GM23338 (cell line): ENCODE data around the gene ALDH6A1. TPM values are rescaled to one million over a fixed set of nuclear protein-coding genes. Genes with fewer than 3 reads are reported as not detected.

Experiments
- ATAC-seq: fragments of 200-7000 bp; cut with Tn5 transposase; 3 replicates; pipeline ENCODE4 v1.9.1; 2020
- DNase-seq: peaks from one replicate; pipeline ENCODE4 v3.0.0-alpha.2; 2015; ENCODE audit warnings: low spot score
- H2AFZ ChIP-seq: fragments of 200-600 bp; sonication (generic); 2 replicates; pipeline ENCODE4 v1.8.0; 2016; ENCODE audit warnings: antibody characterized with exemption, mild to moderate bottlenecking, moderate library complexity
- H3F3A ChIP-seq: fragments of 200-600 bp; sonication (generic); replicated peaks from 2 replicates; pipeline ENCODE4 v1.8.0; 2017; ENCODE audit warnings: antibody characterized with exemption, mixed run types, low read depth
- H3K27ac ChIP-seq: fragments of 200-600 bp; sonication (generic); 2 replicates; pipeline ENCODE4 v1.6.1; 2016; ENCODE audit warnings: low read depth
- H3K27me3 ChIP-seq: fragments of 200-600 bp; sonication (generic); 2 replicates; pipeline ENCODE4 v1.8.0; 2016; ENCODE audit warnings: mild to moderate bottlenecking, mixed run types, moderate library complexity; ENCODE audit not compliant: insufficient read depth
- H3K36me3 ChIP-seq: fragments of 200-600 bp; sonication (generic); 2 replicates; pipeline ENCODE4 v1.8.0; 2016; ENCODE audit warnings: mild to moderate bottlenecking; ENCODE audit not compliant: insufficient read depth
- H3K4me1 ChIP-seq: fragments of 200-600 bp; sonication (generic); 2 replicates; pipeline ENCODE4 v1.8.0; 2016; ENCODE audit warnings: mild to moderate bottlenecking, moderate library complexity; ENCODE audit not compliant: insufficient read depth
- H3K4me2 ChIP-seq: fragments of 200-600 bp; sonication (generic); 2 replicates; pipeline ENCODE4 v1.7.1; 2017; ENCODE audit warnings: mixed run types
- H3K4me3 ChIP-seq: fragments of 200-600 bp; sonication (generic); 2 replicates; pipeline ENCODE4 v1.6.1; 2016; ENCODE audit warnings: mixed run types
- H3K79me2 ChIP-seq: fragments of 200-600 bp; sonication (generic); replicated peaks from 2 replicates; pipeline ENCODE4 v1.8.0; 2017; ENCODE audit warnings: mild to moderate bottlenecking; ENCODE audit not compliant: insufficient read depth
- H3K9me2 ChIP-seq: fragments of 200-600 bp; sonication (generic); 2 replicates; pipeline ENCODE4 v1.8.0; 2017; ENCODE audit not compliant: insufficient read depth
- H4K20me1 ChIP-seq: fragments of 200-600 bp; sonication (generic); replicated peaks from 2 replicates; pipeline ENCODE4 v1.8.0; 2017; ENCODE audit warnings: mild to moderate bottlenecking; ENCODE audit not compliant: insufficient read depth
- H3K27ac Mint-ChIP-seq: 2 replicates; pipeline ENCODE4 v1.8.0; 2020; ENCODE audit warnings: inconsistent platforms, mild to moderate bottlenecking, moderate library complexity, mixed read lengths
- H3K27me3 Mint-ChIP-seq: 3 replicates; pipeline ENCODE4 v1.8.0; 2022; ENCODE audit warnings: low read depth, mild to moderate bottlenecking, moderate library complexity, mixed read lengths, inconsistent platforms; ENCODE audit not compliant: insufficient read depth, poor library complexity
- H3K36me3 Mint-ChIP-seq: 3 replicates; pipeline ENCODE4 v1.8.0; 2021; ENCODE audit warnings: low read depth, mild to moderate bottlenecking, inconsistent platforms, moderate library complexity, mixed read lengths
- H3K4me1 Mint-ChIP-seq: 3 replicates; pipeline ENCODE4 v1.8.0; 2020; ENCODE audit warnings: mild to moderate bottlenecking, inconsistent platforms, mixed read lengths
- H3K4me3 Mint-ChIP-seq: 3 replicates; pipeline ENCODE4 v1.8.0; 2021; ENCODE audit warnings: moderate library complexity, mild to moderate bottlenecking, inconsistent platforms, mixed read lengths
- H3K9me3 Mint-ChIP-seq: 3 replicates; pipeline ENCODE4 v1.8.0; 2020; ENCODE audit warnings: moderate library complexity, mild to moderate bottlenecking, inconsistent platforms, mixed read lengths
- CREB1 ChIP-seq: fragments of 250-450 bp; sonication (Bioruptor Pico); IDR thresholded peaks from 2 replicates; pipeline ENCODE4 v1.5.0; 2020; ENCODE audit warnings: low read depth, mild to moderate bottlenecking, moderate library complexity
- CTCF ChIP-seq, 2 experiments: fragments of 200-600 bp in 1 of 2; sonication (generic) in 1 of 2; conservative IDR thresholded peaks; 2 replicates each; pipeline versions ENCODE4 v1.5.1 to v1.6.1; 2016 to 2017; ENCODE audit warnings: antibody characterized with exemption in 2 of 2, low read depth in 2 of 2, mild to moderate bottlenecking in 2 of 2, moderate library complexity in 1 of 2
- ETS1 ChIP-seq: IDR thresholded peaks from 2 replicates; pipeline ENCODE4 v1.6.1; 2016; ENCODE audit warnings: antibody characterized with exemption
- JUNB ChIP-seq: IDR thresholded peaks from one replicate; pipeline ENCODE4 v1.6.1; 2016; ENCODE audit warnings: antibody characterized with exemption; ENCODE audit not compliant: unreplicated experiment
- NANOG ChIP-seq: IDR thresholded peaks from 2 replicates; pipeline ENCODE4 v1.6.1; 2016; ENCODE audit warnings: antibody characterized with exemption, borderline replicate concordance
- STAT1 ChIP-seq: IDR thresholded peaks from one replicate; pipeline ENCODE4 v1.6.1; 2016; ENCODE audit warnings: antibody characterized with exemption; ENCODE audit not compliant: unreplicated experiment
- ZNF114 ChIP-seq: fragments of 250-450 bp; sonication (Bioruptor Pico); IDR thresholded peaks from 2 replicates; pipeline ENCODE4 v1.5.0; 2020; ENCODE audit warnings: mild to moderate bottlenecking, moderate library complexity
- ZNF462 ChIP-seq: fragments of 250-450 bp; sonication (Bioruptor Pico); IDR thresholded peaks from 2 replicates; pipeline ENCODE4 v1.5.0; 2020; ENCODE audit warnings: mild to moderate bottlenecking, moderate library complexity
- polyA plus RNA-seq: library from polyadenylated mRNA; unstranded; fragments of >200 nt; fragmentation: Nextera tagmentation; extraction: Ambion mirVana; gene quantifications from 2 replicates; pipeline ENCODE4 v1.2.1, GENCODE V29; 2016
- total RNA-seq: library from RNA; depleted of rRNA; stranded (reverse); fragments of >200 nt; shearing (Covaris generic); gene quantifications from 2 replicates; pipeline ENCODE4 v1.2.3, GENCODE V29; 2014

The ALDH6A1 gene
- total and polyA plus RNA-seq, 2 experiments from 2014 or later, result 16.1 to 28.0 TPM

- H3K36me3 ChIP-seq, result no peaks in the 10 kb centered on the region
- no peak for ATAC-seq
- peaks cover 12% of the 10 kb centered on the region for H3K27me3 Mint-ChIP-seq
These were observed 69.1 kb downstream of the ALDH6A1 start for GRCh38 chr14:74015176-74015575.

More at GRCh38 chr14:74015176-74015575, 69.1 kb downstream of the ALDH6A1 start:
- H3K27ac ChIP-seq, result no peak overlapping the region
- H3K4me3 ChIP-seq, result no peak overlapping the region
- H4K20me1 ChIP-seq, result no peaks in the 10 kb centered on the region
- no peaks in the 10 kb centered on the region; the same call in 1 of the 2 replicates for H3K4me1 ChIP-seq
- Mint-ChIP-seq H3K9me3 (no peaks in the 10 kb centered on the region), H3K4me1 (no peaks in the 10 kb centered on the region; the same call in 2 of the 3 replicates), H3K27ac (no peak overlapping the region), H3K36me3 (no peaks in the 10 kb centered on the region), H3K4me3 (no peak overlapping the region)
- H3F3A ChIP-seq, result no peaks in the 10 kb centered on the region
- H3K27me3 ChIP-seq, result peaks cover 9% of the 10 kb centered on the region
- TF ChIP-seq CREB1 (CRISPR knock-in tag), result no peak
- no peak for TF ChIP-seq ETS1
- no peak for TF ChIP-seq ZNF114 (CRISPR knock-in tag)
- no peak for TF ChIP-seq ZNF462 (CRISPR knock-in tag)
- TF ChIP-seq NANOG, result no peak
- TF ChIP-seq CTCF (conservative IDR thresholded peaks at IDR 0.05; ENCODE audit: low read depth in 2 of 2), result no peak
- no peak for TF ChIP-seq JUNB
- TF ChIP-seq STAT1, result no peak
- H3K79me2 ChIP-seq, result no peaks in the 10 kb centered on the region
- no peak overlapping the region for H3K4me2 ChIP-seq
- no peaks in the 10 kb centered on the region for H3K9me2 ChIP-seq
- H2AFZ ChIP-seq, result no peak overlapping the region
- no peak for DNase-seq
